Measurements from ENCODE around the gene UGT1A7.

Gene UGT1A7

GRCh38 chr2:233758849-233759248, 77.1 kb downstream of the UGT1A7 start:
- Histone ChIP-seq H2AFZ (ENCODE audit: low read length) (no peak overlapping the region), H3K9me3 (ENCODE audit: low read length) (no peaks in the 10 kb centered on the region), H3K79me2 (ENCODE audit: insufficient read depth, low read length) (no peaks in the 10 kb centered on the region), H3K4me1 (ENCODE audit: insufficient read depth, low read length, severe bottlenecking) (no peaks in the 10 kb centered on the region), H3K4me2 (ENCODE audit: low read length) (no peak overlapping the region), H3K27me3 (ENCODE audit: insufficient read depth, low read length) (no peaks in the 10 kb centered on the region), H3K27ac (ENCODE audit: low read depth, low read length, poor library complexity, severe bottlenecking) (no peak overlapping the region), H3K36me3 (ENCODE audit: insufficient read depth, low read length) (no peaks in the 10 kb centered on the region), H3K4me3 (ENCODE audit: low read depth, low read length, poor library complexity, severe bottlenecking) (no peak overlapping the region), H3K9me2 (ENCODE audit: low read depth, low read length) (no peaks in the 10 kb centered on the region), H3F3A (ENCODE audit: insufficient read depth, low read length) (no peaks in the 10 kb centered on the region), H4K20me1 (ENCODE audit: insufficient read depth, low read length) (no peaks in the 10 kb centered on the region), H3K9ac (ENCODE audit: low read length) (no peak overlapping the region)
- TF ChIP-seq EZH2 (IDR thresholded peaks at IDR 0.05; ENCODE audit: borderline replicate concordance, low read length) (no peak), CTCF (IDR thresholded peaks at IDR 0.05; ENCODE audit: low read length) (no peak)

DNA sequence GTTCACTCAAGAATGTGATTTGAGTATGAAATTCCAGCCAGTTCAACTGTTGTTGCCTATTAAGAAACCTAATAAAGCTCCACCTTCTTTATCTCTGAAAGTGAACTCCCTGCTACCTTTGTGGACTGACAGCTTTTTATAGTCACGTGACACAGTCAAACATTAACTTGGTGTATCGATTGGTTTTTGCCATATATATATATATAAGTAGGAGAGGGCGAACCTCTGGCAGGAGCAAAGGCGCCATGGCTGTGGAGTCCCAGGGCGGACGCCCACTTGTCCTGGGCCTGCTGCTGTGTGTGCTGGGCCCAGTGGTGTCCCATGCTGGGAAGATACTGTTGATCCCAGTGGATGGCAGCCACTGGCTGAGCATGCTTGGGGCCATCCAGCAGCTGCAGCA, 78.3 kb downstream of the UGT1A7 start, which contains the start of gene UGT1A1:
Gene UGT1A1 (plus strand): TSS at position 228 of the 400 bp plus-strand sequence. CDS start 18 bp downstream, at position 246.
- H3K9me3 ChIP-seq (ENCODE audit: low read length), result no peaks in the 10 kb centered on the region
- H2AFZ ChIP-seq (ENCODE audit: low read length), result no peak within 1 kb of the TSS
- H3K9ac ChIP-seq (ENCODE audit: low read length), result no peak within 1 kb of the TSS
- no peak within 1 kb of the TSS for H3K4me2 ChIP-seq (ENCODE audit: low read length)
- H4K20me1 ChIP-seq (ENCODE audit: insufficient read depth, low read length), result no peaks in the 10 kb centered on the region
- H3K36me3 ChIP-seq (ENCODE audit: insufficient read depth, low read length), result no peaks in the 10 kb centered on the region
- no peaks in the 10 kb centered on the region for H3F3A ChIP-seq (ENCODE audit: insufficient read depth, low read length)
- H3K4me3 ChIP-seq (ENCODE audit: low read depth, low read length, poor library complexity, severe bottlenecking), result no peak within 1 kb of the TSS
- no peaks in the 10 kb centered on the region for H3K79me2 ChIP-seq (ENCODE audit: insufficient read depth, low read length)
- no peak within 1 kb of the TSS for H3K27ac ChIP-seq (ENCODE audit: low read depth, low read length, poor library complexity, severe bottlenecking)
- no peaks in the 10 kb centered on the region for H3K4me1 ChIP-seq (ENCODE audit: insufficient read depth, low read length, severe bottlenecking)
- no peaks in the 10 kb centered on the region for H3K9me2 ChIP-seq (ENCODE audit: low read depth, low read length)
- TF ChIP-seq CTCF (IDR thresholded peaks at IDR 0.05; ENCODE audit: low read length) (no peak), EZH2 (IDR thresholded peaks at IDR 0.05; ENCODE audit: borderline replicate concordance, low read length) (no peak)
- no peaks in the 10 kb centered on the region for H3K27me3 ChIP-seq (ENCODE audit: insufficient read depth, low read length)

- H3K27ac ChIP-seq (ENCODE audit: low read depth, low read length, poor library complexity, severe bottlenecking), result no peak overlapping the region
- H3K4me1 ChIP-seq (ENCODE audit: insufficient read depth, low read length, severe bottlenecking), result no peaks in the 10 kb centered on the region
- no peaks in the 10 kb centered on the region for H3K79me2 ChIP-seq (ENCODE audit: insufficient read depth, low read length)
- no peak overlapping the region for H2AFZ ChIP-seq (ENCODE audit: low read length)
- no peak overlapping the region for H3K4me3 ChIP-seq (ENCODE audit: low read depth, low read length, poor library complexity, severe bottlenecking)
- H3F3A ChIP-seq (ENCODE audit: insufficient read depth, low read length), result no peaks in the 10 kb centered on the region
- no peaks in the 10 kb centered on the region for H4K20me1 ChIP-seq (ENCODE audit: insufficient read depth, low read length)
- H3K4me2 ChIP-seq (ENCODE audit: low read length), result no peak overlapping the region
- no peak overlapping the region for H3K9ac ChIP-seq (ENCODE audit: low read length)
- H3K36me3 ChIP-seq (ENCODE audit: insufficient read depth, low read length), result no peaks in the 10 kb centered on the region
- no peaks in the 10 kb centered on the region for H3K9me3 ChIP-seq (ENCODE audit: low read length)
- H3K27me3 ChIP-seq (ENCODE audit: insufficient read depth, low read length), result no peaks in the 10 kb centered on the region
- no peaks in the 10 kb centered on the region for H3K9me2 ChIP-seq (ENCODE audit: low read depth, low read length)
- no peak for TF ChIP-seq EZH2 (IDR thresholded peaks at IDR 0.05; ENCODE audit: borderline replicate concordance, low read length)
- TF ChIP-seq CTCF (IDR thresholded peaks at IDR 0.05; ENCODE audit: low read length), result no peak
Observed at GRCh38 chr2:233761040-233761769, 79.5 kb downstream of the UGT1A7 start.
